Measurements from ENCODE around the gene MMS22L. TPM values are rescaled to one million over a fixed set of nuclear protein-coding genes. Genes with fewer than 3 reads are reported as not detected.

MMS22L gene
- 8.2 and 11.5 TPM in 2 replicates for total RNA-seq

GRCh38 chr6:97282726-97283617 lies at the start of gene MMS22L:
TSS of gene MMS22L (minus strand) at chr6:97283216. CDS start at chr6:97282477, 739 bp downstream.

All from smooth muscle cell of the pulmonary artery (primary cell).